Hepatocyte (in vitro differentiated cells): Measurements from ENCODE around the gene DPPA4.

Experiments used
- EZH2 ChIP-seq: fragments of 200-600 bp; sonication (generic); IDR thresholded peaks from 2 replicates; pipeline ENCODE4 v1.6.1; 2016; ENCODE audit warnings: antibody characterized with exemption, mild to moderate bottlenecking, borderline replicate concordance
- EZH2phosphoT487 ChIP-seq: fragments of 200-600 bp; sonication (generic); IDR thresholded peaks from one replicate; pipeline ENCODE4 v1.6.1; 2018; ENCODE audit warnings: antibody characterized with exemption, mild to moderate bottlenecking, low read depth, moderate library complexity; ENCODE audit not compliant: unreplicated experiment, severe bottlenecking
- TF ChIP-seq, protein P1 (sequence below): fragments of 200-600 bp; sonication (generic); IDR thresholded peaks from 2 replicates; pipeline ENCODE4 v1.5.1; 2016; ENCODE audit warnings: antibody characterized with exemption, mild to moderate bottlenecking; ENCODE audit not compliant: poor library complexity

DNA sequence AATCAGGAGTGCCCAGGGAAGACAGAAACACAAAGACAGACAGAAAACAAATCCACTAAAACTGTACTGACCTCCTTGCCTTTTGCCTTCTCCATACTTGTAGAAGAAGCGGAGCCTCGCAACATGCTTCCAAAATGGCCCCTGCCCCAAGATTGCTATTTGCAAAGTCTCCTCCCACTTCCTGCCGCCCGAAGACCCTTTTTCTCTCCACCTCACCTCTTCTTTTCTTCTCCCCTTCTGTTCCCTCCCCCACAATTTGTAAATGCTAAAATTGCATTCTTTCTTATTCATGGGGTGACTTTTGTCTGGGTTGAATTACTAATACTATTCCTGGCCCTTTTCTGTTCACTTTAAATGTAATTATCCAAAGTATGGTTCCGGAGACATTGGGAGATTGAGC lies at the start of gene DPPA4:
- TF ChIP-seq EZH2phosphoT487 (no peak), EZH2 (no peak)
- TF ChIP-seq, protein P1, sequence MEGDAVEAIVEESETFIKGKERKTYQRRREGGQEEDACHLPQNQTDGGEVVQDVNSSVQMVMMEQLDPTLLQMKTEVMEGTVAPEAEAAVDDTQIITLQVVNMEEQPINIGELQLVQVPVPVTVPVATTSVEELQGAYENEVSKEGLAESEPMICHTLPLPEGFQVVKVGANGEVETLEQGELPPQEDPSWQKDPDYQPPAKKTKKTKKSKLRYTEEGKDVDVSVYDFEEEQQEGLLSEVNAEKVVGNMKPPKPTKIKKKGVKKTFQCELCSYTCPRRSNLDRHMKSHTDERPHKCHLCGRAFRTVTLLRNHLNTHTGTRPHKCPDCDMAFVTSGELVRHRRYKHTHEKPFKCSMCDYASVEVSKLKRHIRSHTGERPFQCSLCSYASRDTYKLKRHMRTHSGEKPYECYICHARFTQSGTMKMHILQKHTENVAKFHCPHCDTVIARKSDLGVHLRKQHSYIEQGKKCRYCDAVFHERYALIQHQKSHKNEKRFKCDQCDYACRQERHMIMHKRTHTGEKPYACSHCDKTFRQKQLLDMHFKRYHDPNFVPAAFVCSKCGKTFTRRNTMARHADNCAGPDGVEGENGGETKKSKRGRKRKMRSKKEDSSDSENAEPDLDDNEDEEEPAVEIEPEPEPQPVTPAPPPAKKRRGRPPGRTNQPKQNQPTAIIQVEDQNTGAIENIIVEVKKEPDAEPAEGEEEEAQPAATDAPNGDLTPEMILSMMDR = no peak
